ENCODE data around the gene HHAT. TPM values are rescaled to one million over a fixed set of nuclear protein-coding genes. Genes with fewer than 3 reads are reported as not detected.
A peak's percentile ranks its signal among the peaks of the same experiment; 100 is the strongest.

The HHAT gene
- total RNA-seq, 2 experiments from 2014 or later = 0.99 to 1.4 TPM

DNA sequence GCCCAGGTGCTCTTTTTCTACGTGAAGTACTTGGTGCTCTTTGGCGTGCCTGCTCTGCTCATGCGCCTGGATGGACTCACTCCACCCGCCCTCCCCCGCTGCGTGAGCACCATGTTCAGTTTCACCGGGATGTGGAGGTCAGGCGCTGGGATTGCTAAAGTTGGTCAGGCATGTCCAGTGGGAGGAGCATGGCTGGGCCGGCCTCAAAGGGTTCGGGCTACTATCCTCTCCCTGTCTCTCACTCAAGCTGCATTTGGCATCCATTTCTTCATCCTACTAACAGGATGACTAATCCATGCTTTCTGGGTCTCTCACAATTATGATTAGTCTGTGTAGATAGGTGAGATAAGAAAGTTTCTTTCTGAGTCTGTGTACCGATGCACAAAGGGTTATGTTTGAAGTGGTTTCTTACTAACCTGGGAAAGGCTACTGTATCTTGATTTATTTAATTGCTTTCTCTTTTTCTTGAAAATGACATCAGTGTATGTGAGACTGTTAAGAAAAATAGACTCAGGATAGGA lies 135.9 kb downstream of the HHAT start:
- ATAC-seq = peak; percentile 94
- intact Hi-C loops (cut with micrococcal nuclease) = no loop called here

DNA sequence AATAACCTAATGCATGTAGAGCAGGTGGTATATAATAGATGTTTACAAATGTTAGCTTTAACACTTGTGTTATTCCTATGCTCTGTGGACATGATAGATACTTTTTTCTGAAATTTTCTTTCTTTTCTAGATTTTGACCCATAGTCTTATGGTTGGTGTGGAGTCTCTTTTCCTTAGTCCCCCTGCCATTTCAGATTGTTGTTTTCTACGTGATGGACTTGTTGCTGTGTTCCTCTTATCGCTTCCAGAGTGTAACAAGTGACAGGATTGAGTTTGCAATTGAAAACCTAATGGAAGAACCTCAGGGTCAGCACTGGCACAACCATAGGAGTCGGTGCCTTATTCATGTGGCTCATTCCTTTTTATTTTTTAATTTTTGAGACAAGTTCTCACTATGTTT lies 136.4 kb downstream of the HHAT start:
- ChIA-PET POLR2A (no interaction called here), CTCF (interaction anchor here (1.1 to 1.8 kb wide), 2 partner anchors 17 to 669 kb away, joined by 4 read pairs; partner anchors contain the start of gene KCNH1)
- Mint-ChIP-seq H3K27me3 (no peaks in the 10 kb centered on the region), H3K27ac (no peak overlapping the region), H3K36me3 (ENCODE audit: low read depth) (no peaks in the 10 kb centered on the region), H3K4me3 (no peak overlapping the region), H3K9me3 (no peaks in the 10 kb centered on the region), H3K4me1 (ENCODE audit: low read depth) (peaks cover 10% of the 10 kb centered on the region)
- intact Hi-C loops (cut with micrococcal nuclease) = no loop called here
- TF ChIP-seq, protein P1, sequence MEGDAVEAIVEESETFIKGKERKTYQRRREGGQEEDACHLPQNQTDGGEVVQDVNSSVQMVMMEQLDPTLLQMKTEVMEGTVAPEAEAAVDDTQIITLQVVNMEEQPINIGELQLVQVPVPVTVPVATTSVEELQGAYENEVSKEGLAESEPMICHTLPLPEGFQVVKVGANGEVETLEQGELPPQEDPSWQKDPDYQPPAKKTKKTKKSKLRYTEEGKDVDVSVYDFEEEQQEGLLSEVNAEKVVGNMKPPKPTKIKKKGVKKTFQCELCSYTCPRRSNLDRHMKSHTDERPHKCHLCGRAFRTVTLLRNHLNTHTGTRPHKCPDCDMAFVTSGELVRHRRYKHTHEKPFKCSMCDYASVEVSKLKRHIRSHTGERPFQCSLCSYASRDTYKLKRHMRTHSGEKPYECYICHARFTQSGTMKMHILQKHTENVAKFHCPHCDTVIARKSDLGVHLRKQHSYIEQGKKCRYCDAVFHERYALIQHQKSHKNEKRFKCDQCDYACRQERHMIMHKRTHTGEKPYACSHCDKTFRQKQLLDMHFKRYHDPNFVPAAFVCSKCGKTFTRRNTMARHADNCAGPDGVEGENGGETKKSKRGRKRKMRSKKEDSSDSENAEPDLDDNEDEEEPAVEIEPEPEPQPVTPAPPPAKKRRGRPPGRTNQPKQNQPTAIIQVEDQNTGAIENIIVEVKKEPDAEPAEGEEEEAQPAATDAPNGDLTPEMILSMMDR (IDR thresholded peaks at IDR 0.05) = no peak
- DNase-seq (no peak), ATAC-seq (no peak)

More for the DNA sequence above, 135.9 kb downstream of the HHAT start:
- H3K4me1 Mint-ChIP-seq (ENCODE audit: low read depth) = peaks cover 10% of the 10 kb centered on the region
- H3K27ac Mint-ChIP-seq = no peak overlapping the region
- TF ChIP-seq, protein P1 (IDR thresholded peaks at IDR 0.05) = no peak
- no peak for DNase-seq
- no peaks in the 10 kb centered on the region for H3K27me3 Mint-ChIP-seq
- H3K9me3 Mint-ChIP-seq = no peaks in the 10 kb centered on the region
- H3K36me3 Mint-ChIP-seq (ENCODE audit: low read depth) = no peaks in the 10 kb centered on the region
- ChIA-PET POLR2A (interaction anchor here (0.7 to 0.9 kb wide), 2 partner anchors 18 to 416 kb away, joined by 3 to 4 read pairs; no protein-coding TSS in a partner anchor), CTCF (interaction anchor here (1.1 to 1.8 kb wide), 2 partner anchors 16 to 670 kb away, joined by 4 read pairs; partner anchors contain the start of gene KCNH1)
- H3K4me3 Mint-ChIP-seq = no peak overlapping the region

- no peak overlapping the region for H3K27ac Mint-ChIP-seq
- DNase-seq (no peak), ATAC-seq (no peak)
- H3K4me3 Mint-ChIP-seq = no peak overlapping the region
- TF ChIP-seq, protein P1 (IDR thresholded peaks at IDR 0.05) = no peak
- no peaks in the 10 kb centered on the region for H3K9me3 Mint-ChIP-seq
- no peaks in the 10 kb centered on the region for H3K36me3 Mint-ChIP-seq (ENCODE audit: low read depth)
- CTCF ChIA-PET = no interaction called here
- POLR2A ChIA-PET = no interaction called here
- peaks cover 10% of the 10 kb centered on the region for H3K4me1 Mint-ChIP-seq (ENCODE audit: low read depth)
- intact Hi-C loops (cut with micrococcal nuclease) = no loop called here
- H3K27me3 Mint-ChIP-seq = no peaks in the 10 kb centered on the region
Measured at GRCh38 chr1:210467440-210468043, 138.8 kb downstream of the HHAT start.

DNA sequence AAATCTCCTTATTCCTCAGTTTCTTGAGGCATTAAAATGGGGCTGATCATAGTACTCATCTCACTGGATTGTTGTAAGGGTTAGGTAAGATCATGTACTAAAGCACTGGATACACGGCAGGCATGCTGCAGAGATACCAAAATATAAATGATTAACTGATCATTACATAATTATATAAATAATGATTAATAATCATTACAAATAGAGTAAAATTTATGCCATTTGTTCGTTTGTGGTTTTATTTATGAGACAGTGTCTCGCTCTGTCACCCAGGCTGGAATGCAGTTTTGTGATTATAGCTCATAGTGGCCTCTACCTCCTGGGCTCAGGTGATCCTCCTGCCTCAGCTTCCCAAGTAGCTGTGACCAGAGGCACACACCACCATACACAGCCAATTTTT lies 140.7 kb downstream of the HHAT start:
- Mint-ChIP-seq H3K4me3 (no peak overlapping the region), H3K36me3 (ENCODE audit: low read depth) (no peaks in the 10 kb centered on the region), H3K4me1 (ENCODE audit: low read depth) (peaks cover 8% of the 10 kb centered on the region), H3K27me3 (no peaks in the 10 kb centered on the region), H3K9me3 (no peaks in the 10 kb centered on the region), H3K27ac (no peak overlapping the region)
- TF ChIP-seq, protein P1 (IDR thresholded peaks at IDR 0.05) = no peak
- DNase-seq (no peak), ATAC-seq (no peak)
- intact Hi-C loops (cut with micrococcal nuclease) = no loop called here
- ChIA-PET POLR2A (no interaction called here), CTCF (no interaction called here)

DNA sequence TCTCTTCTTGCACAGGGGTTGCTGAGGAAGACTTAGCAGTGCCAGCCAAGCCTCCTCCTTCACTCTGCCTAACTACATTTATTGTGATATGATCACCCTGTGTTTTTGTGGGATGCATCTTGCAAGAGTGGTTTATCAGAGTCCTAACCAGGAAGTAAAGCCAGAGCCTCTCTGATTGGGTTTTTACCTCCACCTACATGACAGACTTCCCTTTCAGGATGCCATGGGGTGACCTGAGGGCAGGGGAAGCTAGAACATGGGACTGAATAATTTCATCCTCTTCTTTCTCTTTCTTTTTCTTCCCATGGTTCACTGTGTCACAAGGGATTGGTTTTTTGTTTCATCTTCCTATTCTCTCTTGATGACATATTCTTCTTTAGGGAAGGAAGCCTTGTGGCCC lies 146.6 kb downstream of the HHAT start:
- intact Hi-C loops (cut with micrococcal nuclease) = no loop called here
- Mint-ChIP-seq H3K4me3 (no peak overlapping the region), H3K27ac (no peak overlapping the region), H3K36me3 (ENCODE audit: low read depth) (no peaks in the 10 kb centered on the region), H3K27me3 (no peaks in the 10 kb centered on the region), H3K9me3 (no peaks in the 10 kb centered on the region), H3K4me1 (ENCODE audit: low read depth) (no peaks in the 10 kb centered on the region)
- TF ChIP-seq, protein P1 (IDR thresholded peaks at IDR 0.05) = no peak
- ATAC-seq (no peak), DNase-seq (no peak)
- CTCF ChIA-PET = no interaction called here
- POLR2A ChIA-PET = no interaction called here
